Skeletal muscle satellite cell (primary cell): ENCODE results near the gene GJD3.
"Not testable (repeated sequence)": the region's sequence is repeated elsewhere in the genome, so short reads cannot be mapped to it uniquely, and the experiment has no call there.

ENCODE experiments used
- H3K27me3 ChIP-seq: 2 replicates; pipeline ENCODE4 v1.7.0; 2013; ENCODE audit warnings: low read length; ENCODE audit not compliant: control insufficient read depth, insufficient read depth
- H3K36me3 ChIP-seq: 2 replicates; pipeline ENCODE4 v1.7.0; 2013; ENCODE audit warnings: mild to moderate bottlenecking, control low read depth, low read length; ENCODE audit not compliant: insufficient read depth
- H3K4me1 ChIP-seq: 2 replicates; pipeline ENCODE4 v1.7.0; 2013; ENCODE audit warnings: low read length; ENCODE audit not compliant: control insufficient read depth, insufficient read depth
- H3K4me2 ChIP-seq: 2 replicates; pipeline ENCODE4 v1.7.0; 2013; ENCODE audit warnings: mild to moderate bottlenecking, low read length
- H3K4me3 ChIP-seq: 2 replicates; pipeline ENCODE4 v1.7.0; 2013; ENCODE audit warnings: low read length
- H3K9ac ChIP-seq: 2 replicates; pipeline ENCODE4 v1.7.0; 2013; ENCODE audit warnings: mild to moderate bottlenecking, low read depth, low read length, moderate library complexity
- H3K9me3 ChIP-seq: replicated peaks from 2 replicates; pipeline ENCODE4 v1.7.0; 2013; ENCODE audit warnings: mild to moderate bottlenecking, control low read depth, low read length

The GJD3 gene

DNA sequence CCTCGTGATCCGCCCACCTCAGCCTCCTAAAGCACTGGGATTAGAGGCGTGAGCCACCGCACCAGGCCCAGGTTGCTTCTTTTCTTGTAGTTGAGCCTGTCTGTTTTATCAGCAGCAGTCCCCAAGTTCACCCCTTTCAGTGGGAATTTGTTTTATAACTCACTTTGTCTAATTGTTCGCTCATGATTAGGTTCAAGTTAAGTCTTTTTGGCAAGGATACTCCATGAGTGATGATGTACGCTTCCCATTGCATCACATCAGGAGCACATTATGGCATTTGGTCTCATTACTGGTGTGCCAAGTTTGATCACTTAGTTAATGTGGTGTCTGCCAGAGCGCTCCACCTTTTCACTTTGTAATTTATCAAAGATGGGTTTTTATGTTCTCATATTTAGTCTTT is 14.4 kb upstream of the GJD3 start:
- no peaks in the 10 kb centered on the region for H3K36me3 ChIP-seq
- no peak overlapping the region for H3K4me2 ChIP-seq
- no peak overlapping the region for H3K9ac ChIP-seq
- H3K27me3 ChIP-seq, result no peaks in the 10 kb centered on the region
- H3K9me3 ChIP-seq, result no peaks in the 10 kb centered on the region
- H3K4me1 ChIP-seq, result no peaks in the 10 kb centered on the region
- H3K4me3 ChIP-seq, result no peak overlapping the region

DNA sequence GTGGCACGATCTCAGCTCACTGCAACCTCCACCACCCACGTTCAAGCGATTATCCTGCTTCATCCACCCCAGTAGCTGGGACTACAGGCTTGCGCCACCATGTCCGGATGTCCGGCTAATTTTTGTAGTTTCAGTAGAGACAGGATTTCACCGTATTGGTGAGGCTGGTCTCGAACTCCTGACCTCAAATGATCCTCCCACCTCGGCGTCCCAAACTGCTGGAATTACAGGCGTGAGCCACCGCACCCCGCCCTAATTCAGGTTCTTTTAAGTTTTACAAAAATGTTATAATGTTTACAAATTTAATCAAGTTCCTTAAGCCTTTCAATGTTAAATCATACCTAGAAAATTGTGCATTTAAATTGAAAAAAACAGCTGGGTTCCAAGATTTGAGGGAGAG is 13.3 kb upstream of the GJD3 start:
- H3K9me3 ChIP-seq, result no peaks in the 10 kb centered on the region
- no peaks in the 10 kb centered on the region for H3K36me3 ChIP-seq
- H3K9ac ChIP-seq, result no peak overlapping the region
- no peak overlapping the region for H3K4me2 ChIP-seq
- H3K4me1 ChIP-seq, result no peaks in the 10 kb centered on the region
- H3K4me3 ChIP-seq, result no peak overlapping the region
- no peaks in the 10 kb centered on the region for H3K27me3 ChIP-seq

DNA sequence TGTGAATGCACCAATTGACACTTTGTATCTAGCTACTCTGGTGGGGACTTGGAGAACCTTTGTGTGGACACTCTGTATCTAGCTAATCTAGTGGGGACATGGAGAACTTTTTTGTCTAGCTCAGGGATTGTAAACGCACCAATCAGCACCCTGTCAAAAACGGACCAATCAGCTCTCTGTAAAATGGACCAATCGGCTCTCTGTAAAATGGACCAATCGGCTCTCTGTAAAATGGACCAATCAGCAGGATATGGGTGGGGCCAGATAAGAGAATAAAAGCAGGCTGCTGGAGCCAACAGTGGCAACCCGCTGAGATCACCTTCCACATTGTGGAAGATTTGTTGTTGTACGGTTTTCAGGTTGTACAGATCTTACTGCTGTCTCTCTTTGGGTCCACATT is 12.0 kb upstream of the GJD3 start:
- not testable (repeated sequence) for H3K4me1 ChIP-seq, H3K9ac ChIP-seq, H3K27me3 ChIP-seq, H3K4me2 ChIP-seq, H3K9me3 ChIP-seq, H3K4me3 ChIP-seq, H3K36me3 ChIP-seq

DNA sequence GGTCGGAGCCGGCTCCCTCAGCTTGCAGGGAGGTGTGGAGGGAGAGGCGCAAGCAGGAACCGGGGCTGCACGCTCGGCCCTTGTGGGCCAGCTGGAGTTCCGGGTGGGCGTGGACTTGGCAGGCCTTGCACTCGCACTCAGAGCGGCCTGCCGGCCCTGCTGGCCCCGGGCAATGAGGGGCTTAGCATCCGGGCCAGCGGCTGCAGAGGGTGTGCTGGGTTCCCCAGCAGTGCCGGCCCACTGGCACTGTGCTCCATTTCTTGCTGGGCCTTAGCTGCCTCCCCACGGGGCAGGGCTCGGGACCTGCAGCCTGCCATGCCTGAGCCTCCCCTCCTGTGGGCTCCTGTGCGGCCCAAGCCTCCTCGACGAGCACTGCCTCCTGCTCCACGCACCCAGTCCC is 11.2 kb upstream of the GJD3 start:
- not testable (repeated sequence) for H3K4me3 ChIP-seq, H3K27me3 ChIP-seq, H3K36me3 ChIP-seq, H3K9ac ChIP-seq, H3K4me2 ChIP-seq, H3K9me3 ChIP-seq, H3K4me1 ChIP-seq

GRCh38 chr17:40374821-40375498 is 10.4 kb upstream of the GJD3 start:
- Histone ChIP-seq H3K27me3 (no peaks in the 10 kb centered on the region), H3K4me3 (no peak overlapping the region), H3K36me3 (no peaks in the 10 kb centered on the region), H3K9me3 (no peaks in the 10 kb centered on the region), H3K4me1 (no peaks in the 10 kb centered on the region), H3K9ac (no peak overlapping the region), H3K4me2 (no peak overlapping the region)

DNA sequence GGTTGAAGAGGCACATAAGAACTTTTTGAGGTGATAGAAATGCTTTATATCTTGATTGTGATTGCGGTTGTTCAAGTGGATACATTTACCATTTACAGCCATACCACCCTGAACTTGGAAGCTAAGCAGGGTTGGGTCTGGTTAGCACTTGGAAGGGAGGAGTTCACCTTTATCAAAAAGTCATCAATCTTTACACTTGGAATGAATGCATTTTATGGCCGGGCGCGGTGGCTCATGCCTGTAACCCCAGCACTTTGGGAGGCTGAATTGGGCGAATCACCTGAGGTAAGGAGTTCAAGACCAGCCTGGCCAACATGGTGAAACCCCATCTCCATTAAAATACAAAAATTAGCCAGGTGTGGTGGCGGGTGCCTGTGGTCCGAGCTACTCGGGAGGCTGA is 9.5 kb upstream of the GJD3 start:
- Histone ChIP-seq H3K9me3 (no peaks in the 10 kb centered on the region), H3K4me1 (no peaks in the 10 kb centered on the region), H3K27me3 (no peaks in the 10 kb centered on the region), H3K9ac (no peak overlapping the region), H3K4me3 (no peak overlapping the region), H3K4me2 (no peak overlapping the region), H3K36me3 (no peaks in the 10 kb centered on the region)

GRCh38 chr17:40373324-40373723 is 8.8 kb upstream of the GJD3 start:
- H3K9ac ChIP-seq, result no peak overlapping the region
- H3K27me3 ChIP-seq, result no peaks in the 10 kb centered on the region
- no peaks in the 10 kb centered on the region for H3K9me3 ChIP-seq
- no peaks in the 10 kb centered on the region for H3K4me1 ChIP-seq
- no peak overlapping the region for H3K4me2 ChIP-seq
- H3K4me3 ChIP-seq, result no peak overlapping the region
- no peaks in the 10 kb centered on the region for H3K36me3 ChIP-seq

GRCh38 chr17:40372644-40373043 is 8.1 kb upstream of the GJD3 start:
- H3K27me3 ChIP-seq, H3K9me3 ChIP-seq, H3K4me3 ChIP-seq, H3K9ac ChIP-seq, H3K4me1 ChIP-seq, H3K4me2 ChIP-seq, H3K36me3 ChIP-seq: not testable (repeated sequence)

GRCh38 chr17:40372031-40372430 is 7.5 kb upstream of the GJD3 start:
- Histone ChIP-seq H3K4me1 (no peaks in the 10 kb centered on the region), H3K4me2 (no peak overlapping the region), H3K9ac (no peak overlapping the region), H3K9me3 (no peaks in the 10 kb centered on the region), H3K4me3 (no peak overlapping the region), H3K27me3 (no peaks in the 10 kb centered on the region), H3K36me3 (no peaks in the 10 kb centered on the region)

DNA sequence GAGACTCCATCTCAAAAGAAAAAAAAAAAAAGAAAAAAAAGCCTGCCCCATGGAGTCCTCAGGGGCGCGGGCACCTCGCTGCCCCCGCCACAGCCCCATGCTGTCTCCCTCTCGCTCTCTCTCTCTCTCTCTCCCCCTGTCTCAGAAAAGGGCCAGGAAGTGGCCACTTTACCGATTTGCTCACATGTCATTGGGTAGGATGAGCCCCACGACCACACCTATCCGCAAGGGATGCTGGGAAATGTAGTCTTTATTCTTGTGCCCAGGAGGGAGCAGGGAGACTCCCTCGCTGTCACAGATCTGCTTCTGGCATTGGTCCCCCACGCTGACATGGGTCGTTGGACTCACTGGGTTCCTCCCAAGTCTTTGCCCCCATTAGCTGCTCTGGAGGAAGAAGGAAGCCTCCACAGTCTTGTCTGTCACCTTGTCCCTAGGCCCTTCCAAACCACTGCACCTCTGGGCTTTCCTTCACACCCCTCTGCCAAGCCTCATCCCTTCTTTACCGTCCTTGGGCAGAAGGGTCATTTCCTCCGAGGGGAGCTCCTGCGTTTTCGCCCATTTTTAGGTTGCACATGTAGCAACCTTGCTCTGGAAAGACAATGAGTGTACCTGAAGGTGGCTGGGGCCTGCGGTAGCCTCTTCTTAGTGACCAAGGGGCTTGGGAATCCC is 6.9 kb upstream of the GJD3 start:
- Histone ChIP-seq H3K4me3 (no peak overlapping the region), H3K27me3 (no peaks in the 10 kb centered on the region), H3K36me3 (no peaks in the 10 kb centered on the region), H3K4me2 (no peak overlapping the region), H3K4me1 (no peaks in the 10 kb centered on the region), H3K9me3 (no peaks in the 10 kb centered on the region), H3K9ac (no peak overlapping the region)

GRCh38 chr17:40369923-40370322 is 5.4 kb upstream of the GJD3 start:
- no peak overlapping the region for H3K4me3 ChIP-seq
- no peaks in the 10 kb centered on the region for H3K36me3 ChIP-seq
- no peak overlapping the region for H3K9ac ChIP-seq
- H3K4me1 ChIP-seq, result no peaks in the 10 kb centered on the region
- H3K4me2 ChIP-seq, result no peak overlapping the region
- H3K27me3 ChIP-seq, result no peaks in the 10 kb centered on the region
- no peaks in the 10 kb centered on the region for H3K9me3 ChIP-seq

DNA sequence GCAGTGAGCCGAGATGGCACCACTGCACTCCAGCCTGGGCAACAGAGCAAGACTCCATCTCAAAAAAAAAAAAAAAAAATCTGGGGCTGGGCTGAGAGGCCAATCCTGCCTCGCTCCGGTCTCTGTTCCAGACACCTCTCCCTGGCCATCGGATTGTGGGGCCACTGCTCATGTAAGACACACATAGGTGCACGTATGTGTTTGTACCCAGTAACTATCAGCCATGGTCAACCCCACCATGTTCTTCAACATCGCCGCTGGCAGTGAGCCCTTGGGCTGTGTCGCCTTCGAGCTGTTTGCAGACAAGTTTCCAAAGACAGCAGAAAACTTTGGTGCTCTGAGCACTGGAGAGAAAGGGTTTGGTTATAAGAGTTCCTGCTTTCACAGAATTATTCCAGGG is 3.2 kb upstream of the GJD3 start:
- not testable (repeated sequence) for H3K4me3 ChIP-seq, H3K27me3 ChIP-seq, H3K4me2 ChIP-seq, H3K9me3 ChIP-seq, H3K9ac ChIP-seq, H3K36me3 ChIP-seq
- H3K4me1 ChIP-seq, result peaks cover 11% of the 10 kb centered on the region
